ENCODE data around the gene EFTUD2. TPM values are rescaled to one million over a fixed set of nuclear protein-coding genes. Genes with fewer than 3 reads are reported as not detected.

Gene EFTUD2
- polyA plus RNA-seq, 3 donors = 82.9 to 144 (median 104) TPM

DNA sequence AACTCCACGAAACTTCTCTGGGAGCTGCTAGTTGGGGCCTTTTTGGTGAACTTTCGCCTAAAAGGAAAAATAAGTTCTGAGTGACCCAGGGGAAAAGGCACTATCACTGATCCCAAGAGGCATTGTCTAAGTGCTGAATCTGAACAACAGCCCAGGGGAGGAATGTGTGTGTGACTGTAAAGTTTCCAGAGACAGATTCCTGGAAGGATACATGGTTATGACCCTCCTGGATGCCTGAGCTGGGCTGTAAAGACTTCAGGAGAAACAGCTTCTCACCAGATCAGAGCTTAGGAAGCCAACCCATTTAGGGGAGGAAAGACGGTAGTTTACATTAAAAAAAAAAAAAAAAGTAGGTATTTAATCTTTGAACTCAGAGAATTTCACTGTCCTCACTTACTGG lies 31.4 kb downstream of the EFTUD2 start:
- TF ChIP-seq CTCF (IDR thresholded peaks at IDR 0.05) = no peak
- WGBS (ENCODE audit: insufficient coverage) = 90% methylated on average over 2 of the region's 3 CpGs
- Mint-ChIP-seq H3K36me3 (peaks cover 86 to 96% of the 10 kb centered on the region in 2 donors), H3K27me3 (ENCODE audit: low read depth in 3 of 3) (no peaks in the 10 kb centered on the region), H3K9me3 (no peaks in the 10 kb centered on the region), H3K4me1 (no peaks in the 10 kb centered on the region), H3K4me3 (no peak overlapping the region), H3K27ac (no peak overlapping the region)
- no peak for DNase-seq
- intact Hi-C loops (cut with micrococcal nuclease) = no loop called here
- Histone ChIP-seq H3K9ac (ENCODE audit: insufficient read depth, low read length, poor library complexity, severe bottlenecking) (no peak overlapping the region), H3K4me1 (ENCODE audit: control insufficient read depth in 1 of 2, insufficient read depth in 2 of 2, low read length in 2 of 2) (no peaks in the 10 kb centered on the region), H3K4me2 (replicated peaks; ENCODE audit: extremely low read depth, low read length, poor library complexity, severe bottlenecking) (no peak overlapping the region), H3K27me3 (ENCODE audit: control insufficient read depth in 2 of 2, insufficient read depth in 2 of 2, low read length in 2 of 2) (no peaks in the 10 kb centered on the region), H2AFZ (ENCODE audit: insufficient read depth, low read depth, low read length, poor library complexity, severe bottlenecking) (no peak overlapping the region), H3K27ac (ENCODE audit: low read depth in 1 of 2, low read length in 2 of 2) (no peak overlapping the region), H3K36me3 (replicated peaks in 1 of 2; ENCODE audit: control insufficient read depth in 1 of 2, insufficient read depth in 2 of 2, low read length in 2 of 2) (peaks cover 80 to 100% of the 10 kb centered on the region in 2 donors), H3K79me2 (ENCODE audit: insufficient read depth, low read length) (no peaks in the 10 kb centered on the region), H4K20me1 (ENCODE audit: insufficient read depth, low read length) (peaks cover 10% of the 10 kb centered on the region), H3K9me3 (replicated peaks in 1 of 2; ENCODE audit: control insufficient read depth in 1 of 2, insufficient read depth in 1 of 2, low read length in 2 of 2) (no peaks in the 10 kb centered on the region), H3K4me3 (replicated peaks in 1 of 3; ENCODE audit: low read depth in 2 of 3, low read length in 3 of 3) (no peak overlapping the region)

DNA sequence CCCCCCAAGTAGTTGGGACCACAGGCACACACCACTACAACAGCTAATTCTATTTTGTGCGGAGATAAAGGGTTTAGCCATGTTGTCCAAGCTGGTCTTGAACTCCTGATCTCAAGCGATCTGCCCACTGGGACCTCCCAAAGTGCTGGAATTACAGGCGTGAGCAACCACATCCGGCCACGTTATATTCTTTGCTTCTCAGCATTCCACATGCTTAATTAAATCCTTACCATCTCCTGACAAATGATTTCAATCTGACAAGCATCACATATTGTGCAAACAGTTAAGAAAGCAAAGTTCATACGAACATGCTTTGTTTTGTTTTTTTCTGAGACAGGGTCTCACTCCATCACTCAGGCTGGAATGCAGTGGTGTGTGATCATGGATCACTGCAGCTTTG lies 33.3 kb downstream of the EFTUD2 start:
- Histone ChIP-seq H2AFZ (ENCODE audit: insufficient read depth, low read depth, low read length, poor library complexity, severe bottlenecking) (no peak overlapping the region), H3K9me3 (replicated peaks in 1 of 2; ENCODE audit: control insufficient read depth in 1 of 2, insufficient read depth in 1 of 2, low read length in 2 of 2) (no peaks in the 10 kb centered on the region), H3K4me1 (ENCODE audit: control insufficient read depth in 1 of 2, insufficient read depth in 2 of 2, low read length in 2 of 2) (no peaks in the 10 kb centered on the region), H3K79me2 (ENCODE audit: insufficient read depth, low read length) (no peaks in the 10 kb centered on the region), H3K27ac (ENCODE audit: low read depth in 1 of 2, low read length in 2 of 2) (no peak overlapping the region), H3K36me3 (replicated peaks in 1 of 2; ENCODE audit: control insufficient read depth in 1 of 2, insufficient read depth in 2 of 2, low read length in 2 of 2) (peaks cover 79 to 100% of the 10 kb centered on the region in 2 donors), H3K4me2 (replicated peaks; ENCODE audit: extremely low read depth, low read length, poor library complexity, severe bottlenecking) (no peak overlapping the region), H4K20me1 (ENCODE audit: insufficient read depth, low read length) (peaks cover 10% of the 10 kb centered on the region), H3K27me3 (ENCODE audit: control insufficient read depth in 2 of 2, insufficient read depth in 2 of 2, low read length in 2 of 2) (no peaks in the 10 kb centered on the region), H3K4me3 (replicated peaks in 1 of 3; ENCODE audit: low read depth in 2 of 3, low read length in 3 of 3) (no peak overlapping the region), H3K9ac (ENCODE audit: insufficient read depth, low read length, poor library complexity, severe bottlenecking) (no peak overlapping the region)
- no peak for DNase-seq
- Mint-ChIP-seq H3K4me1 (no peaks in the 10 kb centered on the region), H3K27ac (peak overlapping the region in 2 of 7 donors; percentile 8 to 32), H3K4me3 (no peak overlapping the region), H3K9me3 (no peaks in the 10 kb centered on the region), H3K36me3 (peaks cover 84 to 96% of the 10 kb centered on the region in 2 donors), H3K27me3 (ENCODE audit: low read depth in 3 of 3) (no peaks in the 10 kb centered on the region)
- intact Hi-C loops (cut with micrococcal nuclease) = loop anchor here (1.0 kb wide), 1 partner anchor 91 kb away; no protein-coding TSS in a partner anchor
- 98% methylated on average over 5 of the region's 6 CpGs for WGBS (ENCODE audit: insufficient coverage)
- no peak for TF ChIP-seq CTCF (IDR thresholded peaks at IDR 0.05)

Data from CD14-positive monocyte (primary cell).